Activated naive CD8-positive, alpha-beta T cell treated with anti-CD3 and anti-CD28 coated beads for 36 hours (primary cell): Measurements from ENCODE around the gene ABAT. TPM values are rescaled to one million over a fixed set of nuclear protein-coding genes. Genes with fewer than 3 reads are reported as not detected.
"Not testable (repeated sequence)": the region's sequence is repeated elsewhere in the genome, so short reads cannot be mapped to it uniquely, and the experiment has no call there.

Experiments
- DNase-seq: peaks from one replicate; pipeline ENCODE4 v3.0.0; 2021
- H3K27ac Mint-ChIP-seq: one replicate; pipeline ENCODE4 v1.8.0; 2022; ENCODE audit warnings: mild to moderate bottlenecking, moderate library complexity, mixed read lengths
- H3K27me3 Mint-ChIP-seq: one replicate; pipeline ENCODE4 v1.8.0; 2022; ENCODE audit warnings: mild to moderate bottlenecking, mixed read lengths
- H3K36me3 Mint-ChIP-seq: one replicate; pipeline ENCODE4 v1.8.0; 2021; ENCODE audit warnings: mild to moderate bottlenecking, mixed read lengths
- H3K4me1 Mint-ChIP-seq: one replicate; pipeline ENCODE4 v1.8.0; 2021; ENCODE audit warnings: mixed read lengths
- H3K4me3 Mint-ChIP-seq: one replicate; pipeline ENCODE4 v1.8.0; 2022; ENCODE audit warnings: mild to moderate bottlenecking, moderate library complexity, mixed read lengths
- H3K9me3 Mint-ChIP-seq: one replicate; pipeline ENCODE4 v1.8.0; 2022; ENCODE audit warnings: mixed read lengths
- total RNA-seq, 2 experiments: library from RNA; stranded (reverse); gene quantifications; one replicate each; pipeline ENCODE4 v1.2.3, GENCODE V29; 2021

The ABAT gene
- total RNA-seq, 2 experiments from 2014 or later, result 4.1 to 4.8 TPM

DNA sequence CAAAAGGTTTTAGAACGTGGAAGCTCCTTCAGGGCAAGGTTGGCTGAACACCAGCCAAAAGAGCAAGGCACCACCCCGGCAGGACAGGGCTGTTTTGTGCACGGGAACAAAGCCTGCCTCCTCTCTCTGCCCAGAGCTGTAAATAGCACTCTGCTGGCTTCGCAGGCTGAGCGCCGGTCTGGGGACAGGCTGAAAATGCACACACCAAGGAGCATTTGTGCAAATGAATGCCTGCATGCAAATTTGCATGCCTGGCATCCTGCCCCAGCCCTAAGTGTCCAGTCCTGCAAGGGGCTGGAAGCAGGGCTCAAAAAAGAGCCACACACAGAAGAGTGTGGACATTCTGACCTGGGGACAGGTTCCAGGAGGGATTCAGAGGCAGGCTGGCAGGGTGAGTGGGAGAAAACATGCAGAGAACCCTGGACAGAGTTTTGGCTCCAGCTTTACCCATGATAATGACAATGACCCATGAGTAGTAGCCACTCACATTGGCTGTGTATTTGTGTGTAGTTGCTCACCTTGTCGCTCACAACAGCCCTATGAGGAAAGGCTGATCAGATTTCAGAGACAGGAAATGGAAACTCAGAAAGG is 11.7 kb downstream of the ABAT start:
- H3K36me3 Mint-ChIP-seq, result peaks cover 29% of the 10 kb centered on the region
- no peak overlapping the region for H3K4me3 Mint-ChIP-seq
- no peak for DNase-seq
- no peak overlapping the region for H3K27ac Mint-ChIP-seq
- H3K27me3 Mint-ChIP-seq, result no peaks in the 10 kb centered on the region
- peaks cover 1% of the 10 kb centered on the region for H3K4me1 Mint-ChIP-seq
- peaks cover 12% of the 10 kb centered on the region for H3K9me3 Mint-ChIP-seq

- Mint-ChIP-seq H3K27me3 (no peaks in the 10 kb centered on the region), H3K9me3 (peaks cover 12% of the 10 kb centered on the region), H3K4me3 (no peak overlapping the region), H3K4me1 (peaks cover 1% of the 10 kb centered on the region), H3K36me3 (peaks cover 29% of the 10 kb centered on the region), H3K27ac (peak overlapping the region; percentile 10)
- no peak for DNase-seq
Observed at GRCh38 chr16:8686879-8687278, 12.5 kb downstream of the ABAT start.

- Mint-ChIP-seq H3K27ac (no peak overlapping the region), H3K27me3 (no peaks in the 10 kb centered on the region), H3K4me1 (peaks cover 1% of the 10 kb centered on the region), H3K9me3 (peaks cover 12% of the 10 kb centered on the region), H3K4me3 (no peak overlapping the region), H3K36me3 (peaks cover 29% of the 10 kb centered on the region)
- no peak for DNase-seq
Observed at GRCh38 chr16:8689686-8690085, 15.3 kb downstream of the ABAT start.

DNA sequence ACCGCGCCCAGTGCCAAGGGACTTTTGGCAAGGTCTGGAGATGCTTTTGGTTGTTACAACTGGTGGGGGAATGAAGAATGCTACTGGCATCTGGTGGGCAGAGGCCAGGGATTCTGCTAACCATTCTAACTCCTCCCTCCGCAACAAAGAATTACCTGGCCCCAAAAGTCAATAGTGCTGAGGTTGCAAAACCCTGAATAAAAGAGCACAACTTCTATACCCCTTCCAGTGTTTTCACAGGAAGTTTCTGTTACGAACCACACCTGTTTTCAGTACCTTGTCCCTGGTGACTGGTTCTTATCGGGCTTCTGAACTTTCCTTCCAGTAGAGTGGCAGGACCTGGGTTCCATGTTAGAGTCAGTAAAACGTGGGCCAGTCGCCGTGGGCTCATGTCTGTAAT is 17.3 kb downstream of the ABAT start:
- H3K27ac Mint-ChIP-seq, result no peak overlapping the region

GRCh38 chr16:8694795-8695728 is 20.6 kb downstream of the ABAT start:
- H3K9me3 Mint-ChIP-seq, result peaks cover 4% of the 10 kb centered on the region
- no peaks in the 10 kb centered on the region for H3K4me1 Mint-ChIP-seq
- peaks cover 9% of the 10 kb centered on the region for H3K36me3 Mint-ChIP-seq
- no peaks in the 10 kb centered on the region for H3K27me3 Mint-ChIP-seq
- DNase-seq, result no peak
- H3K4me3 Mint-ChIP-seq, result no peak overlapping the region
- H3K27ac Mint-ChIP-seq, result no peak overlapping the region

More for the DNA sequence above, 17.3 kb downstream of the ABAT start:
- H3K4me3 Mint-ChIP-seq, result no peak overlapping the region
- H3K9me3 Mint-ChIP-seq, result peaks cover 12% of the 10 kb centered on the region
- no peaks in the 10 kb centered on the region for H3K27me3 Mint-ChIP-seq
- H3K4me1 Mint-ChIP-seq, result no peaks in the 10 kb centered on the region
- H3K36me3 Mint-ChIP-seq, result peaks cover 27% of the 10 kb centered on the region
- DNase-seq, result no peak

- H3K4me1 Mint-ChIP-seq, result no peaks in the 10 kb centered on the region
- H3K27me3 Mint-ChIP-seq, result no peaks in the 10 kb centered on the region
- no peak overlapping the region for H3K4me3 Mint-ChIP-seq
- no peak overlapping the region for H3K27ac Mint-ChIP-seq
- H3K36me3 Mint-ChIP-seq, result peaks cover 4% of the 10 kb centered on the region
- no peaks in the 10 kb centered on the region for H3K9me3 Mint-ChIP-seq
- DNase-seq, result no peak
Observed at GRCh38 chr16:8696880-8697279, 22.5 kb downstream of the ABAT start.

DNA sequence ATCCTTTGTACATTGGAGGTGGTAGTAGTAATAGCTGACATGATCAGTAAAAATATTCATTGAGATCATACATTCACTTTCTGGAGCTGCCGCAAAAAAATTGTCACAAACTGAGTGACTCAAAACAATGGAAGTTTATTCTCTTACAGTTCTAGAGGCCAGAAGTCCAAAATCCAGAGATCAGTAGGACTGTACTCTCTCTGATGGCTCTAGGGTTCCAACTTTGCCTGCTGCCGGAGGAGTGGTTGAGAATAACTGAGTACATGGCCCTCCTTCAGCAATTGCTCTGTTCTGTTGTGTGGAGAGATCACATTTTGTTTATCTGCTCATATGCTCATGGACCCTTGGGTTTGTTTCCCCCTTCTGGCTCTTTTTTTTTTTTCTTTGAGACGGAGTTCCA is 23.5 kb downstream of the ABAT start:
- no peaks in the 10 kb centered on the region for H3K9me3 Mint-ChIP-seq
- no peak for DNase-seq
- no peaks in the 10 kb centered on the region for H3K27me3 Mint-ChIP-seq
- H3K4me1 Mint-ChIP-seq, result no peaks in the 10 kb centered on the region
- H3K27ac Mint-ChIP-seq, result no peak overlapping the region
- peaks cover 4% of the 10 kb centered on the region for H3K36me3 Mint-ChIP-seq
- no peak overlapping the region for H3K4me3 Mint-ChIP-seq

- H3K27me3 Mint-ChIP-seq, result no peaks in the 10 kb centered on the region
- H3K4me1 Mint-ChIP-seq, result peaks cover 2% of the 10 kb centered on the region
- no peaks in the 10 kb centered on the region for H3K9me3 Mint-ChIP-seq
- no peak for DNase-seq
- H3K36me3 Mint-ChIP-seq, result peaks cover 4% of the 10 kb centered on the region
- H3K27ac Mint-ChIP-seq, result no peak overlapping the region
- no peak overlapping the region for H3K4me3 Mint-ChIP-seq
Observed at GRCh38 chr16:8703693-8704092, 29.3 kb downstream of the ABAT start.

DNA sequence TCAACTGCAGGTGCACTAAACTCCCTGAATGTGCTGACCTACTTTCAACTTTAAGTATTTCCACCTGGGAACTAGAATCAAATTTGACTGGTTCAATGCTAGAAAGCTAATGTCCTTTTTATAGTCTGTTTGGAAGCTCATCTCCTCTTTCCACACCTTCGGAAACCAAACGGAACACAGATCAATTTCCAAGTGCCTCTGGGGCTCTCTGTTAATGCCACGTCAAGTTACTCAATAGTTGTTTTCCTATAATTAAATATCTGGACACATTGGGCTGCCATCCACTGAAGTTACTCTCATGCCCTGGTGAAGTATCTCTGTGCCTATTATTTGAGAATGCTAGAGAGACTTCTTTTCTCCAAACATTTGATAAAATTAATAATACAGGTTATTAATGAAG is 29.7 kb downstream of the ABAT start:
- H3K27me3 Mint-ChIP-seq, result no peaks in the 10 kb centered on the region
- H3K9me3 Mint-ChIP-seq, result no peaks in the 10 kb centered on the region
- no peak for DNase-seq
- H3K4me1 Mint-ChIP-seq, result peaks cover 2% of the 10 kb centered on the region
- H3K4me3 Mint-ChIP-seq, result no peak overlapping the region
- no peak overlapping the region for H3K27ac Mint-ChIP-seq
- H3K36me3 Mint-ChIP-seq, result peaks cover 4% of the 10 kb centered on the region

DNA sequence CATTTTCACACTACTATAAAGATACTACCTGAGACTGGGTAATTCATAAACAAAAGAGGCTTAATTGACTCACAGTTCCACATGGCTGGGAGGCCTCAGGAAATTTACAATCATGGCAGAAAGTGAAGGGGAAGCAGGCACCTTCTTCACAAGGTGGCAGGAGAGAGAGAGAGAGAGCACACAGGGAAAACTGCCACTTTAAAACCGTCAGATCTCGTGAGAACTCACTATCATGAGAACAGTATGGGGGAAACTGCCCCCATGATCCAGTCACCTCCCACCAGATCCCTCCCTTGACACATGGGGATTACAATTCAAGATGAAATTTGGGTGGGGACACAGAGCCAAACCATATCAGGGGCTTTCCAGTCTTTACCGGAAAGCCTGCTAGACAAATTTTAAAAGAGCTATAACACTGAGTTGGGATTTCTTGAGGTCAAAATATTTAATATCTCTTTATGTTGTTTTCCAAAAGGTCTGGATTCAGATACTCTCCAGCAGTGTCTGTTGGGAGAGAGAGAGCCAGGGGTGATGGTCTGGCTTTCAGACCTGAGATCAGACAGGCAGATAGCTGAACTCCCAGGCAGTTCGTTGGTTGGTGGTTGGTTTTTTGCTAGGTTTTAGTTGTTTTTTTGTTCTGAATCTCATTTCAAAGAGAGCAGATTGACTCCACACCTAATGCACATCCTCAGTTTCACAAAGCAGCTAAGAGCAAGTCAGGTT is 30.8 kb downstream of the ABAT start:
- H3K27ac Mint-ChIP-seq, H3K9me3 Mint-ChIP-seq, H3K27me3 Mint-ChIP-seq, H3K4me3 Mint-ChIP-seq, H3K4me1 Mint-ChIP-seq, H3K36me3 Mint-ChIP-seq, DNase-seq: not testable (repeated sequence)

DNA sequence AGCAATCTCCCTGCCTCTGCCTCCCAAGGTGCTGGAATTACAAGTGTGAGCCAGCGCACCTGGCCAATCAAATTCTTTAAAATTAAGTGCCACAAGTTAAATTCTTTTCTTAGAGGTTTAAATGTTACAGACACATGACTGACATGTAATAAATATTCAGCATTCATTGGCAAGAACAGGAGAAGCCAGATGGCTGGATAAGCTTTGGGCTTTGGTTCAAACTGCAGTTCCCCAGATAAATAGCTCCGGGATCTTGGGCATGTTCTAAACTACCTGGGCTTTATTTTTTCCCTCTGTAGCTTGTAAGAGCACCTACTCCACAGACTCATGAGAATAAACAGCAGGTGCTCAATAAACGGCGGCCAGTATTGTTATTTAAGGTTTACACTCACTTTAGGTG is 34.1 kb downstream of the ABAT start:
- no peaks in the 10 kb centered on the region for H3K27me3 Mint-ChIP-seq
- H3K4me1 Mint-ChIP-seq, result peaks cover 2% of the 10 kb centered on the region
- H3K36me3 Mint-ChIP-seq, result peaks cover 2% of the 10 kb centered on the region
- H3K9me3 Mint-ChIP-seq, result no peaks in the 10 kb centered on the region
- no peak overlapping the region for H3K4me3 Mint-ChIP-seq
- H3K27ac Mint-ChIP-seq, result no peak overlapping the region
- no peak for DNase-seq

GRCh38 chr16:8712589-8713361 is 38.4 kb downstream of the ABAT start:
- H3K36me3 Mint-ChIP-seq, result peaks cover 6% of the 10 kb centered on the region
- H3K27me3 Mint-ChIP-seq, result no peaks in the 10 kb centered on the region
- no peak for DNase-seq
- no peak overlapping the region for H3K27ac Mint-ChIP-seq
- H3K9me3 Mint-ChIP-seq, result no peaks in the 10 kb centered on the region
- H3K4me1 Mint-ChIP-seq, result no peaks in the 10 kb centered on the region
- no peak overlapping the region for H3K4me3 Mint-ChIP-seq

DNA sequence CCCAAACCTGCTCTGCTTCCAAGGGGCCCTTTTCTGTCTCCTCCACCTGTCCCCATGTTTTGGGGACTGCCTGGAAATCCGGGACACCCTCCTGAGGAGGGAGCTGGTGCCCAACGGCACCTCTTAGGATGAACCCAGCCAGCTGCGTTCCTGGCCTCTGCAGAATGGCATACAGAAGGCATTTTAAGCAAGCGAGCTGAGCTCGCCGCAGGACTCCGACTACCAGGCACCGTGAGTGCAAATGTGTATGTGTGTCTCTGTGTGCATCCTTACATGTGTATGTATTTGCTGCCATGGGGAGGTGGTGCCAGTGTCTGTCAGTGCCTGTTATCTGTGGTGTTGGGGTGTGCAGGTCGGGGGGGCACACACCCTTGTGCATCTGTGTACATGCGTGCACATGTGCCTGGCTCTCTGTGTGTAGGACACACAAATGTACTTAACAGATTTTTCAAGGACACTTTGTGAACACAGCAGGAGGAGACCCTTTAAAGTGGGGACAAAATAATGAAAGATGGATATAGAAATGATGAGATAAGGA is 39.3 kb downstream of the ABAT start:
- Mint-ChIP-seq H3K4me3 (no peak overlapping the region), H3K27me3 (no peaks in the 10 kb centered on the region), H3K36me3 (peaks cover 9% of the 10 kb centered on the region), H3K4me1 (no peaks in the 10 kb centered on the region), H3K9me3 (no peaks in the 10 kb centered on the region), H3K27ac (no peak overlapping the region)
- DNase-seq, result no peak

GRCh38 chr16:8714174-8714573 is 39.8 kb downstream of the ABAT start:
- no peaks in the 10 kb centered on the region for H3K27me3 Mint-ChIP-seq
- H3K27ac Mint-ChIP-seq, result no peak overlapping the region
- H3K4me3 Mint-ChIP-seq, result no peak overlapping the region
- DNase-seq, result no peak
- no peaks in the 10 kb centered on the region for H3K4me1 Mint-ChIP-seq
- H3K9me3 Mint-ChIP-seq, result no peaks in the 10 kb centered on the region
- H3K36me3 Mint-ChIP-seq, result peaks cover 9% of the 10 kb centered on the region
